Spleen (tissue), 7 donors: ENCODE data around the gene RAB1B.

Experiments
- CTCF ChIP-seq, 11 experiments: fragments of 200-600 bp in 7 of 11; fragments of 450-650 bp in 4 of 11; sonication (generic) in 4 of 11; IDR thresholded peaks in 8 of 11; conservative IDR thresholded peaks in 3 of 11; 1 replicate in 7 of 11; 2 replicates in 4 of 11; pipeline versions ENCODE4 v1.4.0 to v1.8.0; 2016 to 2021; ENCODE audit warnings: antibody characterized with exemption in 11 of 11, inconsistent platforms in 4 of 11, mild to moderate bottlenecking in 1 of 11
- POLR2A ChIP-seq, 3 donors: fragments of 450-650 bp; IDR thresholded peaks; one replicate each; pipeline ENCODE4 v1.5.1; 2017; ENCODE audit warnings: antibody characterized with exemption in 3 of 3, mild to moderate bottlenecking in 1 of 3
- POLR2AphosphoS5 ChIP-seq, 3 donors: sonication (generic); formaldehyde crosslinking; IDR thresholded peaks; one replicate each; pipeline ENCODE4 v1.5.1; 2017; ENCODE audit warnings: antibody characterized with exemption in 3 of 3
- donor health status: DM: no; HTN: no; CAD: no; lungs with moderate emphysema.
- donor health status: DM: no; HTN: no; CAD: no.
- donor health status: DM: no; HTN: no; CAD: no.

DNA sequence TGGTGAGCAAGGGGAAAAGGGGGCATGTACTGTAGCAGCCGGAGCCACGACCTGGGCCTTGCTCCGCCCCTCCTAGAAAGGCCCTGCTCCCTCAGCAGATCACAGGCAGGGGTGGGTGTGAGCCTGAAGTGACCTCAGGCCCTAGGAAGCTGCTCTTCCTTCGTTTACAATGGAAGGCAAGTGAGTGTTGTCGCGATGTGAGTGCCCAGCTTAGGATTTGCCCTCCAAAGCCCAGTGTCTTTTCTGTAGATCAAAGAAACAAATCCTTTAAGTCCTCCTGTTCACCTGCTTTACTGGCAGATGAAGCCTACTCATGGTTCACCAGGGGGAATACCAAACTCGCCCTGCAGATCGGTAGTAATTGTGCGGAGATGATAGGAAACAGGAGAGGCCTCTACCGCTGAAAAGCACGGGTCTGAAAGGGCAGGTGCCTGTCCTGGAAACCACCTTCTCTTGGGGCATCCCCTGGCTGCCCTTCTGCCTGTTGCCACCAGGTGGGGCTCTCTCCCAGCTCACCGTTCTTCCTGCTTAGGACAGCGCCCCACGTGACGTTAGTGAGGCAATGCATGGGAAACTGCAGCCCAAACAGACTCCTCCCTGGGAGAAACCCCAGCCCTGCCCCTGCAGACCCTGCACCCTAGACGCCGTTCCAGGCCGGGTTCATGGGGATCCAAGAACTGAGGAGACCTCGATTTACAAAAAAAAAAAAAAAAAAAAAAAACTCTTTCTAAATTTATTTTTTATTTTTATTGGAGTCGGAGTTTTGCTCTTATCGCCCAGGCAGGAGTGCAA lies 45.9 kb upstream of the RAB1B start:
- TF ChIP-seq CTCF (IDR thresholded peaks at IDR 0.05 in 8 of 11, conservative IDR thresholded peaks at IDR 0.05 in 3 of 11) (peak; percentile 98 to 100 (median 99)), POLR2A (IDR thresholded peaks at IDR 0.05) (no peak), POLR2AphosphoS5 (IDR thresholded peaks at IDR 0.05) (peak; percentile 40 to 87 (median 78))
